ENCODE measurements around the gene CD247.

The CD247 gene

GRCh38 chr1:167504467-167504827, 13.9 kb downstream of the CD247 start:
- H3K4me3 ChIP-seq (replicated peaks; ENCODE audit: low read depth, low read length) = no peak overlapping the region
- TF ChIP-seq CTCF (IDR thresholded peaks at IDR 0.05; ENCODE audit: low read depth, low read length, missing control alignments) = no peak
- no peak for DNase-seq (ENCODE audit: extremely low read depth, low read depth)

- no peak for DNase-seq (ENCODE audit: extremely low read depth, low read depth)
- no peak for TF ChIP-seq CTCF (IDR thresholded peaks at IDR 0.05; ENCODE audit: low read depth, low read length, missing control alignments)
Observed at GRCh38 chr1:167503626-167504466, 14.5 kb downstream of the CD247 start.

GRCh38 chr1:167502719-167503462, 15.4 kb downstream of the CD247 start:
- no peak for TF ChIP-seq CTCF (IDR thresholded peaks at IDR 0.05; ENCODE audit: low read depth, low read length, missing control alignments)
- DNase-seq (ENCODE audit: extremely low read depth, low read depth) = no peak

More at GRCh38 chr1:167503626-167504466, 14.5 kb downstream of the CD247 start:
- H3K4me3 ChIP-seq (replicated peaks; ENCODE audit: low read depth, low read length) = no peak overlapping the region

GRCh38 chr1:167502192-167502551, 16.2 kb downstream of the CD247 start:
- no peak for TF ChIP-seq CTCF (IDR thresholded peaks at IDR 0.05; ENCODE audit: low read depth, low read length, missing control alignments)
- DNase-seq (ENCODE audit: extremely low read depth, low read depth) = no peak
- no peak overlapping the region for H3K4me3 ChIP-seq (replicated peaks; ENCODE audit: low read depth, low read length)

More at GRCh38 chr1:167502719-167503462, 15.4 kb downstream of the CD247 start:
- no peak overlapping the region for H3K4me3 ChIP-seq (replicated peaks; ENCODE audit: low read depth, low read length)

- DNase-seq (ENCODE audit: extremely low read depth, low read depth) = no peak
- TF ChIP-seq CTCF (IDR thresholded peaks at IDR 0.05; ENCODE audit: low read depth, low read length, missing control alignments) = no peak
- no peak overlapping the region for H3K4me3 ChIP-seq (replicated peaks; ENCODE audit: low read depth, low read length)
Observed at GRCh38 chr1:167501515-167502191, 16.7 kb downstream of the CD247 start.

GRCh38 chr1:167500283-167500860, 18.0 kb downstream of the CD247 start:
- DNase-seq (ENCODE audit: extremely low read depth, low read depth) = no peak
- H3K4me3 ChIP-seq (replicated peaks; ENCODE audit: low read depth, low read length) = no peak overlapping the region
- no peak for TF ChIP-seq CTCF (IDR thresholded peaks at IDR 0.05; ENCODE audit: low read depth, low read length, missing control alignments)

Data from HFF-Myc (cell line).